T47D (cell line): ENCODE measurements around the gene TSPYL4.
"Not testable (repeated sequence)": the region's sequence is repeated elsewhere in the genome, so short reads cannot be mapped to it uniquely, and the experiment has no call there.

Experiments used
- DNase-seq, 2 experiments: peaks; one replicate each; pipeline versions ENCODE4 v3.0.0 to v3.0.0-alpha.2; 2011 to 2012; ENCODE audit warnings: low read depth in 1 of 2, low spot score in 1 of 2
- JUND ChIP-seq: IDR thresholded peaks from 2 replicates; pipeline ENCODE4 v1.6.1; 2012; ENCODE audit warnings: low read depth
- in situ Hi-C: cut with HindIII; loops from 2 replicates; pipeline ENCODE4 v1.10.0; 2016; ENCODE audit warnings: low sequenced_read_pairs, low pct_unique_long_range_greater_than_20kb

TSPYL4 gene

GRCh38 chr6:116253505-116254296 lies at the start of gene TSPYL4:
TSS of gene TSPYL4 (minus strand) at chr6:116254075. CDS start at chr6:116254008, 67 bp downstream.
- TF ChIP-seq JUND: no peak
- in situ Hi-C loops: no loop called here
- DNase-seq: peak; percentile 58 to 94

DNA sequence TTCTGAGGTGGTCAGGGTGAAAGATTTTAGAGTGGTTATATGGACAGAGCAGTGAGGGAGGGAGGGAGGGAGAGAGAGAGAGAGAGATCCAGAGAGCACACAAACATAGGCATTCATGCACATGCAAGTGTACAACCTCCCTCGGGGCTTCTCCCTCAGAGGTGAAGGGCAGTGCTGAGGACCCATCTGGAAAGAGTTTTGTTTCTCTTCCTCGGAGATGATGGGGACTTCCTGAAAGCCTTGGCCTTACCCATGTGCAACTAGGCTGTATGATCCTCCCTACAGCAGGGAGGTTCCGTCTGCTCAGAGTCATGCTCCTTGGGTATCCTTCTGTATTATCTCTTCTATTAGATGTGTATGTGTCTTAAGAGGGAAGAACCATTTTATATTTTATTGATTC lies 47.2 kb upstream of the TSPYL4 start:
- in situ Hi-C loops: no loop called here
- TF ChIP-seq JUND: no peak
- DNase-seq: no peak

DNA sequence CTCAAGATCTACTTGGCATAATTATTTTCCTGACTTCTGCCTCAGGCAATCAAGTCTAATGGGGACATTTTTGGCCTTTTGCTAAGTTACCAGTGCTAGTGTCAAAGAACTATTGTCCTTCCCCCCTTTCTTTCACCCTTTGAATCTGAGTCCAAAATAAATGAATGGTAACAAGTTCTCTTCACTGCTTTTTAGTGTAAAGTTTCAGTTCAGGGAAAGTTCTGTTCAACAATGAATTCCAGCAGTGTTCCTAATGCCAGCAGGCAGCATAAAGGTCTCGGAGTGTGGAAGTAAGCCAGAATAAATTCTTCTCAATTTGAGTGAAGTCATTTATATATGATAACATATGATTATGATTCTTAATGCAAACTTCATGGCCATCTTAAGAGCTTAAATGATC lies 46.7 kb upstream of the TSPYL4 start:
- TF ChIP-seq JUND: no peak
- DNase-seq: no peak
- in situ Hi-C loops: no loop called here

DNA sequence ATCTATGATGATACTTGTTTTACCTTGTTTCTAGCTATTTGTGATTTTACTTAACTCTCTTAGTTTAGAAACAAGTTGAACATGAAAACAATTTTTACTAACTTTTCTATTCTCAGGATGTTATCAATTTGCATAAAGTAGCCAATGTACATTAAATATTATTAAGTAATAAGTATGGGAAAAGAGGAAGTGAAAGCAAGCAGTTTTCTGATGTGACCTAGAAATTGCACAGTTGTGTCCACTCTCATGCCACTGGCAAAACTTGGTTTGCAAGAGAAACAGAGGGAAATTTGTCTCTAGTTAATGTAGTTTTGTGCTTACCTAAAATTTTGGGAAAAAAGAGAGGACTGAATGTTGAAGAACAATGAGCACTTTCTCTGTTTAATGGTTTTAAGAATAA lies 45.1 kb upstream of the TSPYL4 start:
- DNase-seq: no peak
- in situ Hi-C loops: no loop called here
- TF ChIP-seq JUND: no peak

- TF ChIP-seq JUND: no peak
- DNase-seq: no peak
- in situ Hi-C loops: no loop called here
Measured at GRCh38 chr6:116298273-116298672, 44.4 kb upstream of the TSPYL4 start.

- no peak for TF ChIP-seq JUND
- in situ Hi-C loops: no loop called here
- no peak for DNase-seq
Measured at GRCh38 chr6:116292553-116292952, 38.7 kb upstream of the TSPYL4 start.

DNA sequence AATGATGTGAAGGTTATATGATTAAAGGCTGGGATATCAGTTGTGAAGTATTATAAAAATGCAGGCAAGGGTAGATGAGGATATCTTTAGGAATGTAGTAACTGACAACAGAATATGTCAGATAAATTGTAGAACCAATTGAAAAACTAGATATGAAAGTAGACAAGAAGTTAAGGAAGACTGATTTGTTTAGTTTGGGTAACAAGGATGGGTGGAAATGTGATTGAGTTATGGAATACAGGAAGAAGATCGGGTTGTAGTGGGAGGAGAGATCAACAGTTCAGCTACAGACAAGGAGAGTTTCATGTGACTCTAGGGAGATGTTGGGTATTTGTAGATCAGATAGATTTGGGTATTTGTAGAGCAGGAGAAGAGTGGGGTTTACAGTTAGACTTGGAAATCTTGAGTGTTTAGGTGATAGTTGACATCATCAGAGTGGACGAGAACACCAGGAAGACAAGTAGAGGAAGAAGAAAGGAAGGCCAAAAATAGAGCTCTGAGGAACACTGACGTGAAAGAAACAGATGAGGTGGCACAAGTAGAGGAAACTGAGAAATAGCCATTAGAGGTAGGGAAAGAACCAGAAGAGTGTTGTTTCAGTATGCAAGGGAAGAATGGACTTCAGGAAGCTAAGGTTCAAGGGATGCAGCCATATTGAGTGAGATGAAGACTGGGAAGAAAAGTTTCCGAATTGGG lies 38.0 kb upstream of the TSPYL4 start:
- DNase-seq: no peak
- in situ Hi-C loops: no loop called here

GRCh38 chr6:116290799-116291198 lies 36.9 kb upstream of the TSPYL4 start:
- TF ChIP-seq JUND: no peak
- no peak for DNase-seq
- in situ Hi-C loops: no loop called here

More for the DNA sequence above, 38.0 kb upstream of the TSPYL4 start:
- TF ChIP-seq JUND: no peak

DNA sequence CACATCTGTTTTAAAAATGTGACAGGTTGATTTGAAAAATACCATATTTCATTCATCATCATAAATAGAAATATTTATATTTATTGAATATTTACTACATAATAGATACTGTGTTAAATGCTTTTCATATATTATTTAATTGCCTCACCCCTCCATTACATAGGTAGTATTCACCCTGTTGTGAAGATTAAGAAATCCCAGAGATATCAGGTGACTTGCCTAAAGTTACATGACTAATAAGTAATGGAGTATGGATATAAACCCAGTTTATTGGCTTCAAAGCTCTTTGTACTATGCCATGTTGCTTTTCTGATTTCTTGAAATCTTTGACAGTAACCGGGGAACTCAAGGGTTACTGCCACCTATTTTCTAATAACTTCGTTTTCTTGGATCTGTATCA lies 36.0 kb upstream of the TSPYL4 start:
- no peak for TF ChIP-seq JUND
- in situ Hi-C loops: no loop called here
- no peak for DNase-seq

DNA sequence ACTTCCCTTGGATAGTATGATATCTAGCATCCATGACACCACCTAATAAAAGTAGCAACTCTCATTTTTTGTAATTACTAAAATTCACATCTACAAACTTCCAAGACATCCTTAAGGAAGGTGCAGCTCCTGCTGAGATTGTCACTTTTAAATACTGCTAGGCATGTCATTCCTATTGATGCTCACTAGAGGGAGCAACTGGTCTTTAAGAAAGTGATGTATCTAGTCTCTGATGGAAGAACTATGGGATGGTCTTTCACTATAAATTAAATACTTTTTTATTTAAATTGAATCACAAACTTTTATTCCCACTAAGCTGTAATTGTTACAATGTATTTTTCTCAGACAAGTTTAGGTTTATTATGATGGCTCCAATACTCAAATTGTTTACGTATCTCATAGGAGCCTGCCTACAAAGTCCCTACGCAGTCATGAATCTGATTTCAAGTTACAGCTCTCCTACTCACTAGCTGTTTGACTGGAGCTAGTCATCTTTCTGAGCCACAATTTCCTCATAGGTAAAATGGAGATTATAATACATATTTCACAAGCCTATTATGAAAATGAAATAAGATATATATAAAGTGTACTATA lies 33.9 kb upstream of the TSPYL4 start:
- in situ Hi-C loops: no loop called here
- TF ChIP-seq JUND: no peak
- DNase-seq: peak in 1 of 2 experiments; percentile 52

DNA sequence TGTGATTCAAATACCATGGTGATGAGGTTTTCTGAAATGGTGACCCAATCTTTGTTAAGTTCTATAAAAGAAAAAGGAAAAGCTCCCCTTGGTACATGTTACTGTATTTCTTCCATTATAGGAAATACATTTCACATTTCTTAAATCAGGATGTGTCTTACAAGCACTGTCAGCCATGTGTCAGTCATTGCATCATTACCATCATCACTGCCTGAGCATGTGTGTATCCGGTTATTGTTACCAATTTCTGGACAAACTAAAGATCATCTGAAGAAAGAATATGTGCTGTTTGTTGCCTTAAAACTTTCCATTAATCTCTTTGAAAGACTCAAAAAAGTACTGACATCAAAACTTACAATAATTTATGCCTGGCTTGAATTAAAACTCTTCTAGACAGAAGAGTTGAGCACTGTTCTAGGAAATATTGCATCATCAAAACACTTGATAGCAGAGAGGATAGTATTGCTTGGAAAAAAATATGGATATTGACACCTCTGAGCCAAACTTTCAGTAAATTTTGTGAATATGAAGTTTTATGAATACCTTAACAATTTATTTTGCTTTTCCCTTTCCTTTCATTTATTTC lies 33.0 kb upstream of the TSPYL4 start:
- no peak for TF ChIP-seq JUND
- in situ Hi-C loops: no loop called here
- DNase-seq: no peak

DNA sequence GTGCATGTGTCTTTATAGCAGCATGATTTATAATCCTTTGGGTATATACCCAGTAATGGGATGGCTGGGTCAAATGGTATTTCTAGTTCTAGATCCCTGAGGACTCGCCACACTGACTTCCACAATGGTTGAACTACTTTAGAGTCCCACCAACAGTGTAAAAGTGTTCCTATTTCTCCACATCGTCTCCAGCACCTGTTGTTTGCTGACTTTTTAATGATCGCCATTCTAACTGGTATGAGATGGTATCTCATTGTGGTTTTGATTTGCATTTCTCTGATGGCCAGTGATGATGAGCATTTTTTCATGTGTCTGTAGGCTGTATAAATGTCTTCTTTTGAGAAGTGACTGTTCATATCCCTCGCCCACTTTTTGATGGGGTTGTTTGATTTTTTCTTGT lies 31.1 kb upstream of the TSPYL4 start:
- in situ Hi-C loops: not testable (repeated sequence)

DNA sequence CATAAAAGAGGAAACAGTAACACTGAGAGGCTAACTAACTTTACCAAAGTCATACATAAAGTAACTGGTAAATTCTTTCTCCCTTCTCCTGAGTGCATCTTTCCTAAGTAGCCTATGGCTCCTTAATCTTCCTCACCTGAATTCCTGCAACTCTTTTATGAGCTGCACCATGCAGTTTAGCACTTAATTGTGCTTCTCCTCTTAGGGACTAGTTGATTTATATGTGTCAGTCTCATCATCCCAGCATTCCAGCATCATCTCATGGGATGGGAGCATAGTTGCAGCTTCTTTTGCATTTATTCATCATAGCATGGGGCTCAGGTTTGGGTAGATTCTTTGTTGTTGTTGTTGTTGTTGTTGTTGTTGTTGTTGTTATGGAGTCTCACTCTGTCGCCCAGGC lies 29.3 kb upstream of the TSPYL4 start:
- in situ Hi-C loops: no loop called here
- TF ChIP-seq JUND: no peak

More for the DNA sequence above, 31.1 kb upstream of the TSPYL4 start:
- not testable (repeated sequence) for DNase-seq

More for the DNA sequence above, 29.3 kb upstream of the TSPYL4 start:
- no peak for DNase-seq
